Measurements from ENCODE around the gene TRIAP1. TPM values are rescaled to one million over a fixed set of nuclear protein-coding genes. Genes with fewer than 3 reads are reported as not detected.

The TRIAP1 gene
- total RNA-seq, 1 experiment from 2014 or later: 26.1 TPM

DNA sequence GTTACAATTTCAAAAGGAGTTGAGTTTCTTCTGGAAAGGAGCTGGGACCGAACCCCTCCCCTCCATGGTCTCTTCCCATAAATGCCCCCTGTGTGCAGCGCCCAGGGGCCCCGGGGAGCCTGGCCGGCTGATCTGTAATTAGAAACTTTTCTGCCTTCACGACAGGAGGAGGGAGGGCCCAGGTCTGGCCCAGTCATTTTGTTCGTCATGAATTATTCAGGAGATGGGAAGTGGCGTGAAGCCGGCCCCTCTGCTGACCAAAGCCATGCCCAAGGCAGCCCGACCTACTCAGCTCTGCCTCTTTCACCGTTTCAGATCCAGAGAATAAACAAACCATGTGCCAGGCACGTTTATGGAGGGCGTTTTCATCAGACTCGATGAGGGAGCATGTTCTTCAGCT lies 44.0 kb downstream of the TRIAP1 start:
- H2AFZ ChIP-seq (ENCODE audit: low read length): no peak overlapping the region; the same call in 1 of the 2 replicates
- H4K20me1 ChIP-seq (ENCODE audit: insufficient read depth, low read depth, low read length): no peaks in the 10 kb centered on the region
- H3K9me2 ChIP-seq (replicated peaks; ENCODE audit: insufficient read depth, low read length): no peaks in the 10 kb centered on the region
- no peaks in the 10 kb centered on the region for H3K79me2 ChIP-seq (ENCODE audit: low read length)
- H3K4me2 ChIP-seq (ENCODE audit: low read depth, low read length, poor library complexity, severe bottlenecking): no peak overlapping the region
- 0 out of 2 replicates have a peak, but pooled peaks cover 2% of the 10 kb centered on the region for H3K27me3 ChIP-seq (ENCODE audit: low read length)
- H3K36me3 ChIP-seq (ENCODE audit: insufficient read depth, low read length): no peaks in the 10 kb centered on the region
- no peak overlapping the region for H3K4me3 ChIP-seq (ENCODE audit: low read length)
- no peak overlapping the region for H3K9ac ChIP-seq (ENCODE audit: low read length)
- no peak overlapping the region for H3K27ac ChIP-seq (ENCODE audit: low read length)
- H3K9me3 ChIP-seq (ENCODE audit: low read length): no peaks in the 10 kb centered on the region
- no peak for DNase-seq
- peaks cover 6% of the 10 kb centered on the region for H3K4me1 ChIP-seq (ENCODE audit: low read length)

DNA sequence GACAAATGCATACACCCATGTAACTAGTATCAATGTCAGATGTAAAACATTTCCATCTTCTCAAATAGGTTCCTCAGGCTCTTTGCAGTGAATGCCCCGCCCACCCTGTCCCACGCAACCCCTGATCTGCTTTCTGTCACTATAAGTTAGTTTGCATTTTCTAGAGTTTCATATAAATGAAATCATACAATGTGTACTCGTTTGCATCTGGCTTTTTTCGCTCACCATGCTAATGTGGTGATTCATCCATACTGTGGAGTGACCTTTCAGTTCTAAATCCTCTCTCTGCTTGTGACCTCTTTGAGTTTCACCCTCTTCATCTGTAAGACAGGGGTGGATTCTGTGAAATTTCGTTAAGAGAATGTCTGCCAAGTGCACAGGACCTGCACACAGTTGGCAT lies 46.7 kb downstream of the TRIAP1 start:
- DNase-seq: peak; percentile 43

DNA sequence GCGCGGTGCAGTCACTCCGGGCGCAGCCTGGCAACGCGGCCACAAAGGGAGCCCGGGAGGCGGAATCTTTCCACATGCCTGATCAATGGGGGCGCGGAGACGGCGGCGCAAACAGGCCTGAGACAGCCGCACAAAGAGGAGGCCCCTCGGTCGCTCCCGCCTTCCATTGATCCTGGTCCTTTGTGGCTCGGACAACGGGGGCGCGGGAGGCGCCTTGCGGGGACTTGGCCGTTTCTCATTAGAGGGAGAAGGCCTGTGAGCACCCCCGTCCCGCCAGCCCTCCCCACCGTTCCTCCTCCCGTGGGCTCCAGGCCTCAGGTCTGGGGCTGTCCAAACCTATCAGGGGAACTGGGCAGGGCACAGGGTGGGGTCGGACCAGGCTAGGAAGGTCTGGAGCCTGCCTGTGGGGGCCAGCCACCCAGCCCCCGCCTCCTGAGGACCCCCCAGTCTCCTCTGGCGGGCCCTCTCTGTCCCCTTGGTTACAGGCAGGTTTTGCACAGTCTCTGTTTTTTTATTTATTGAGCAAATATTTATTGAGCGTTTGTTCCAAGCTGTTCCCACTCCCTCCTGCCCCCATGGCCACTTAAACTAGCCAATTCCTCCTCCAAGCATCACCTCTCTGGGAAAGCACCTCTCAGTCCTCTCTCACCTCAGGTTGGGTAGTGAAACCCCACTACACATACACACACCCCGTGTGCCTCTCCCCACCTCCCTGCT lies 48.2 kb downstream of the TRIAP1 start:
- Histone ChIP-seq H4K20me1 (ENCODE audit: insufficient read depth, low read depth, low read length) (no peaks in the 10 kb centered on the region), H3K9me2 (replicated peaks; ENCODE audit: insufficient read depth, low read length) (no peaks in the 10 kb centered on the region), H3K27me3 (ENCODE audit: low read length) (0 out of 2 replicates have a peak, but pooled peaks cover 2% of the 10 kb centered on the region), H3K4me2 (ENCODE audit: low read depth, low read length, poor library complexity, severe bottlenecking) (no peak overlapping the region), H3K36me3 (ENCODE audit: insufficient read depth, low read length) (no peaks in the 10 kb centered on the region), H3K9ac (ENCODE audit: low read length) (no peak overlapping the region), H3K9me3 (ENCODE audit: low read length) (no peaks in the 10 kb centered on the region), H3K4me1 (ENCODE audit: low read length) (peaks cover 6% of the 10 kb centered on the region), H3K4me3 (ENCODE audit: low read length) (no peak overlapping the region), H3K27ac (ENCODE audit: low read length) (no peak overlapping the region), H2AFZ (ENCODE audit: low read length) (no peak overlapping the region), H3K79me2 (ENCODE audit: low read length) (no peaks in the 10 kb centered on the region)
- no peak for DNase-seq

More for the DNA sequence above, 46.7 kb downstream of the TRIAP1 start:
- H3K4me1 ChIP-seq (ENCODE audit: low read length): peaks cover 6% of the 10 kb centered on the region
- no peak overlapping the region for H3K4me3 ChIP-seq (ENCODE audit: low read length)
- no peak overlapping the region for H3K4me2 ChIP-seq (ENCODE audit: low read depth, low read length, poor library complexity, severe bottlenecking)
- no peak overlapping the region for H2AFZ ChIP-seq (ENCODE audit: low read length)
- no peaks in the 10 kb centered on the region for H3K79me2 ChIP-seq (ENCODE audit: low read length)
- no peaks in the 10 kb centered on the region for H3K36me3 ChIP-seq (ENCODE audit: insufficient read depth, low read length)
- no peaks in the 10 kb centered on the region for H3K9me3 ChIP-seq (ENCODE audit: low read length)
- H4K20me1 ChIP-seq (ENCODE audit: insufficient read depth, low read depth, low read length): no peaks in the 10 kb centered on the region
- no peak overlapping the region for H3K27ac ChIP-seq (ENCODE audit: low read length)
- H3K9ac ChIP-seq (ENCODE audit: low read length): no peak overlapping the region
- 0 out of 2 replicates have a peak, but pooled peaks cover 2% of the 10 kb centered on the region for H3K27me3 ChIP-seq (ENCODE audit: low read length)
- no peaks in the 10 kb centered on the region for H3K9me2 ChIP-seq (replicated peaks; ENCODE audit: insufficient read depth, low read length)

DNA sequence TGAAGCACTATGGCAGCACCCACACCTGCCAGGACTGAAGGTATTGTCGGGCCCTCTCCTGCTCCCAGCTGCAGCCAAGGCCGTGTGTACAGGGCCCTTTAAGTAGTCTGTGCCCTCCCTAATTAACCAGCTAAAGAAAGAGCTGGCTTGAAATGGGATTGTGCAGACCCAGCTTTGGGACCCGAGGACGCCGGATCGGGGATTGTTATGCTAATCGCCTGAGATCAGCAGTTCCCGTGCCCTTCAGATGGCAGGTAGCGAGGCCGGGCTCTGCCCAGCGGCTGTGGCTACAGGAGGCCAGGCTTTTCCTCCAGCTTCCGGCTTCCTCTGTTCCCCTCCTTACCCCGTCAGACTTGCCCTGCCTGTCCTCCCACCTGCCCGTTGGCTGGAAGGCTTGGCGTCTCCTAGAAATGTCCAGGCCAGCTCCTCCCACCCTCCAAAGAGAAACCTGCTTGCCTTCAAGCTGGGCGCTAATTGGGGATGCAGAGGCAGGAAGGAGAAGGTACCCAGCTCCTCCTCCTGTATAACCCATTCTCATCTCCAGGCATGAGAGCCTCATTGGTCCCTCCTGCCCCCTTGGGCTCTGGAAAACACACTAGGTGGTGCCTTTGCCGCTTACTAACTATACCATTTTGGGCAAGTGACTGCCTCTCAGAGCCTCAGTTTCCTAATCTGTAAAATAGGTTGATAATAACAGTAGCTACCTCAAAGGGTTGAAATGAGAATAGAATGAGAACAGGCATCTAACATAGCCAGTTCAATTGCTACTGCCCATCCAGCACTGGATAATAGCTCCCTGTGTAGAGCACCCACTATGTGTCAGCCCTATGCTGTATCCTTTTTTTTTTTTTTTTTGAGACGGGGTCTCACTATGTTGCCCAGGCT lies 51.5 kb downstream of the TRIAP1 start:
- Histone ChIP-seq H3K4me1 (ENCODE audit: low read length) (peaks cover 6% of the 10 kb centered on the region), H3K9me2 (replicated peaks; ENCODE audit: insufficient read depth, low read length) (no peaks in the 10 kb centered on the region), H3K79me2 (ENCODE audit: low read length) (no peaks in the 10 kb centered on the region), H3K4me2 (ENCODE audit: low read depth, low read length, poor library complexity, severe bottlenecking) (no peak overlapping the region), H3K9ac (ENCODE audit: low read length) (no peak overlapping the region), H3K36me3 (ENCODE audit: insufficient read depth, low read length) (no peaks in the 10 kb centered on the region), H3K27ac (ENCODE audit: low read length) (no peak overlapping the region), H3K9me3 (ENCODE audit: low read length) (no peaks in the 10 kb centered on the region), H2AFZ (ENCODE audit: low read length) (no peak overlapping the region), H3K27me3 (ENCODE audit: low read length) (0 out of 2 replicates have a peak, but pooled peaks cover under 1% of the 10 kb centered on the region), H4K20me1 (ENCODE audit: insufficient read depth, low read depth, low read length) (no peaks in the 10 kb centered on the region), H3K4me3 (ENCODE audit: low read length) (no peak overlapping the region)
- no peak for DNase-seq

Other genes starting within 250 kb of the TRIAP1 start
- 4,777 and 6,150 TPM in 2 replicates for gene RPLP0, start 245.3 kb downstream of the TRIAP1 start, total RNA-seq (2014; rRNA removed; shearing (Covaris generic); ENCODE audit: low replicate concordance)
- 1.9 and 2.5 TPM in 2 replicates for gene PXN, start 180.7 kb downstream of the TRIAP1 start, total RNA-seq (2014; rRNA removed; shearing (Covaris generic); ENCODE audit: low replicate concordance)
- gene RNU4-2, start 154.5 kb downstream of the TRIAP1 start, total RNA-seq (2014; rRNA removed; shearing (Covaris generic); ENCODE audit: low replicate concordance): under 0.01 TPM in 2 replicates
- under 0.01 TPM in 2 replicates for gene RNU4-1, start 153.1 kb downstream of the TRIAP1 start, total RNA-seq (2014; rRNA removed; shearing (Covaris generic); ENCODE audit: low replicate concordance)
- 0.54 and 0.67 TPM in 2 replicates for gene SIRT4, start 144.1 kb downstream of the TRIAP1 start, total RNA-seq (2014; rRNA removed; shearing (Covaris generic); ENCODE audit: low replicate concordance)
- gene PLA2G1B, start 118.6 kb downstream of the TRIAP1 start, total RNA-seq (2014; rRNA removed; shearing (Covaris generic); ENCODE audit: low replicate concordance): not detected in 2 replicates
- not detected in 2 replicates for gene MSI1, start 77.2 kb downstream of the TRIAP1 start, total RNA-seq (2014; rRNA removed; shearing (Covaris generic); ENCODE audit: low replicate concordance)
- 542 and 565 TPM in 2 replicates for gene COX6A1, start 8.3 kb downstream of the TRIAP1 start, total RNA-seq (2014; rRNA removed; shearing (Covaris generic); ENCODE audit: low replicate concordance)
- 18.7 and 21.9 TPM in 2 replicates for gene GATC, start 60 bp upstream of the TRIAP1 start, total RNA-seq (2014; rRNA removed; shearing (Covaris generic); ENCODE audit: low replicate concordance)
- gene SRSF9, start 23.4 kb upstream of the TRIAP1 start, total RNA-seq (2014; rRNA removed; shearing (Covaris generic); ENCODE audit: low replicate concordance): 158 and 213 TPM in 2 replicates
- 237 and 308 TPM in 2 replicates for gene DYNLL1, start 49.7 kb upstream of the TRIAP1 start, total RNA-seq (2014; rRNA removed; shearing (Covaris generic); ENCODE audit: low replicate concordance)
- gene COQ5, start 82.8 kb upstream of the TRIAP1 start, total RNA-seq (2014; rRNA removed; shearing (Covaris generic); ENCODE audit: low replicate concordance): 26.3 and 31.5 TPM in 2 replicates
- 59.8 and 65.5 TPM in 2 replicates for gene RNF10, start 88.0 kb upstream of the TRIAP1 start, total RNA-seq (2014; rRNA removed; shearing (Covaris generic); ENCODE audit: low replicate concordance)
- 69.1 and 72.9 TPM in 2 replicates for gene POP5, start 135.0 kb upstream of the TRIAP1 start, total RNA-seq (2014; rRNA removed; shearing (Covaris generic); ENCODE audit: low replicate concordance)
- gene CABP1, start 194.2 kb upstream of the TRIAP1 start, total RNA-seq (2014; rRNA removed; shearing (Covaris generic); ENCODE audit: low replicate concordance): not detected in 2 replicates
- gene MLEC, start 240.8 kb upstream of the TRIAP1 start, total RNA-seq (2014; rRNA removed; shearing (Covaris generic); ENCODE audit: low replicate concordance): 80.8 and 88.3 TPM in 2 replicates

Measured in Karpas-422 (cell line).